Stomach smooth muscle (tissue), 2 donors: ENCODE data around the gene KHDC1L.

Source experiments
- H3K27ac ChIP-seq: one replicate; pipeline ENCODE4 v1.7.0; 2013; ENCODE audit warnings: mild to moderate bottlenecking, low read length, inconsistent platforms
- H3K27me3 ChIP-seq, 2 donors: one replicate each; pipeline ENCODE4 v1.7.0; 2013; ENCODE audit warnings: low read length in 2 of 2; ENCODE audit not compliant: insufficient read depth in 2 of 2, control insufficient read depth in 1 of 2
- H3K36me3 ChIP-seq, 2 donors: one replicate each; pipeline ENCODE4 v1.7.0; 2013; ENCODE audit warnings: low read length in 2 of 2; ENCODE audit not compliant: control insufficient read depth in 2 of 2, insufficient read depth in 2 of 2
- H3K4me1 ChIP-seq: one replicate; pipeline ENCODE4 v1.7.0; 2013; ENCODE audit warnings: low read length; ENCODE audit not compliant: control insufficient read depth, insufficient read depth
- H3K4me3 ChIP-seq, 2 donors: one replicate each; pipeline ENCODE4 v1.7.0; 2013; ENCODE audit warnings: low read length in 2 of 2
- H3K9ac ChIP-seq, 2 donors: one replicate each; pipeline ENCODE4 v1.7.0; 2013; ENCODE audit warnings: low read length in 2 of 2, mild to moderate bottlenecking in 1 of 2
- H3K9me3 ChIP-seq, 2 donors: one replicate each; pipeline ENCODE4 v1.7.0; 2013; ENCODE audit warnings: low read length in 2 of 2; ENCODE audit not compliant: control insufficient read depth in 2 of 2
- donor health status: healthy.
- donor health status: Pancreatic carcinoma.

The KHDC1L gene

GRCh38 chr6:73177221-73177944, 47.9 kb downstream of the KHDC1L start:
- H3K9me3 ChIP-seq: no peaks in the 10 kb centered on the region
- no peaks in the 10 kb centered on the region for H3K36me3 ChIP-seq
- H3K4me3 ChIP-seq: no peak overlapping the region
- no peaks in the 10 kb centered on the region for H3K27me3 ChIP-seq
- H3K4me1 ChIP-seq: peaks cover 3% of the 10 kb centered on the region
- H3K27ac ChIP-seq: no peak overlapping the region
- H3K9ac ChIP-seq: no peak overlapping the region

GRCh38 chr6:73176057-73176456, 49.2 kb downstream of the KHDC1L start:
- Histone ChIP-seq H3K9me3 (no peaks in the 10 kb centered on the region), H3K27me3 (no peaks in the 10 kb centered on the region), H3K36me3 (no peaks in the 10 kb centered on the region), H3K4me3 (no peak overlapping the region), H3K4me1 (peaks cover 3% of the 10 kb centered on the region), H3K9ac (no peak overlapping the region), H3K27ac (no peak overlapping the region)

GRCh38 chr6:73174646-73175045, 50.6 kb downstream of the KHDC1L start:
- Histone ChIP-seq H3K36me3 (no peaks in the 10 kb centered on the region), H3K4me3 (no peak overlapping the region), H3K9ac (no peak overlapping the region), H3K27me3 (no peaks in the 10 kb centered on the region), H3K4me1 (no peaks in the 10 kb centered on the region), H3K27ac (no peak overlapping the region), H3K9me3 (no peaks in the 10 kb centered on the region)
